Smooth muscle cell of the pulmonary artery (primary cell): ENCODE measurements around the gene IFT74. TPM values are rescaled to one million over a fixed set of nuclear protein-coding genes. Genes with fewer than 3 reads are reported as not detected.

ENCODE experiments used
- total RNA-seq: library from RNA; depleted of rRNA; stranded (reverse); fragments of >200 nt; gene quantifications from 2 replicates; pipeline ENCODE4 v1.2.3, GENCODE V29; 2014

IFT74 gene
- total RNA-seq: 9.4 and 12.1 TPM in 2 replicates

DNA sequence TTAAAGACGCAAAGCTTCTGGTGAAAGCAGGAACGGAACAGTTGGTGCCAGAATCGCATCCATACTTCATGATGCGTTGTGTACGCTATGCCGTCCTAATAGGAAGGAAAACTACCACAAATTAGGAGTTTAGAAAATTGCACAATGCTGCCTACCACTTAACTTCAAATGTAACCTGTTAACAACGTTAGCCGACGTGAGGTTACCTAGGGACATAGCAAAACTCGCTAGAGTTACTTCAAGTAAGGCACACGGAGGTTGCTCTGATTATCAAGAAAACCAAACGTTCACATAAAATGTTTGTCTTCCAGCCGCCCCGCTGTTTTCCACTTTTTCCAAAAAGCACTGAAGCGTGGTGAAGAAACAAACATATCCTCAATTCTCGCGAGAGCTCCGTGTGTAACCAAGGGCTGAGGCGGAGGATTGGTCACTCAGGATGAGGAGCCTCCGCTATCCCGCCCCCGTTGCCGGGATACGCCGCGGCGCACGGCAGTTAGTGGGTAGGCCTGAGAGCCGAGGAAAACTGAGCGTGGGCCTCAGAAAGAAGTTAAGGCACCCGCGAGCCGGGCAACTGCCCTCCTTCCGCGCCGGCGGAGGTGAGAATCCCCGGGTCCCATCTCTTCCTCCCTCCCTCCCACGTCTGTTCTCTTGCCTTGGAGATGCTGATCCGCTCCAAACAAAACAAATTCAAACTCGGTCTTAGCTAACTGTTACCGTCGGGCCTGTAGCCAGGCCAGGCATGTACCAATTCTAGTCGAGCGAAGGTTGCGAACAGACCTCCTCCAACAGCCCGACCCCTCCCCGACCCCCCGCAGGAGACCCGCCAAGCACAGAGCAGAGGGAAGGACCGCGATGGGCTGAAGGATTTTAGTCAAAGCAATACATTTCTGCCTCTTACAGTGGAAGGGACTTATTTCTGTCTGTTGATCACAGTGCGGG lies at the start of gene IFT74:
TSS of gene IFT74 (plus strand) at position 492 of the 939 bp plus-strand sequence. CDS start 5,556 bp downstream, outside the sequence.

DNA sequence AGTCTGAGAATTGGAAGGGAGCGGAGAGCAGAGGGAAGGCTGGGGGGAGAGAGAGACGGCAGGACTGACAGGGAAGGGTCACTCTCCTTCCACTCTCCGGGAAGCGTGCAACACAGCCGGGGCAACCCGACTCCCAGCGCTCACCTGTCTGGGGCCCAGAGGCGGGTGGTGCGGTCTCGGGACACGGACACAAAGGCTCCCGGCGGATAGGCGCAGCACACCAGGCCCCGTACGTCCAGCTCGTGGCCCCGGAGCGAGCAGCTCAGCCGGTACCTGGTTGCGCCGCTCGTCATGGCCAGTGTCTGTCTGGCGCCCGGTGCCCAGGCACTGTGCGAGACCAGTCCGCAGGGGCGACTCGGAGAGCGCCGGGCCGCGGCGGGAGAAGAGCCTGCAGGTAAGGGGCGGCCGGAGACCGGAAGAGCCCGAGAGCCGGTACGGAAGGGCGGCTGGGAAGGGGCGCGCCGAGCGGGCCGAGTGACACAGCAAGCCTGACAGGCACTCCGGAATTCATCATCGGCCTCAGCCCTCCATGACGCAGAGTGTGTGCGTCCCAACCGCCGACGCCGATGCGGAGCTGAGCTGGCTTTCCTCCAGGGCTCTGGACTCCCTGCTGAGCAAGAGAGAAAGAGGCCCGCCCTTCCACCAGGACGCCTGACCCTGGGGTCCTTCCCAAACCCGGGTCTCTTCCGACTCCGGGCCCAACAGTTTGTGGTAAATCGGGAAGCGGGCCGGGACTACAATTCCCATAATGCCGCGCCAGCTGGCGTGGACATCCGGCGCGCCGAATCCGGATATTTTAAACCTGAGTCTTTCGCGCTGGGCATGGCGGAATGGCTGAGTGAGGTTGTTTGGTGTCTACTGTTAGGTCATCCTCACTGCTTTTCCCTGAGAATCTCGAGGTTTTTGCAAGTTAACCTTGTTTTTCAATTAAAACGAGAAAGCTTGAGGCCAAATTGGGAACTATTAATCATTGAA lies 9.2 kb upstream of the IFT74 start, which contains the start of gene PLAA:
TSS of gene PLAA (minus strand) at position 490 of the 975 bp plus-strand sequence. CDS start at position 293, 197 bp downstream.

DNA sequence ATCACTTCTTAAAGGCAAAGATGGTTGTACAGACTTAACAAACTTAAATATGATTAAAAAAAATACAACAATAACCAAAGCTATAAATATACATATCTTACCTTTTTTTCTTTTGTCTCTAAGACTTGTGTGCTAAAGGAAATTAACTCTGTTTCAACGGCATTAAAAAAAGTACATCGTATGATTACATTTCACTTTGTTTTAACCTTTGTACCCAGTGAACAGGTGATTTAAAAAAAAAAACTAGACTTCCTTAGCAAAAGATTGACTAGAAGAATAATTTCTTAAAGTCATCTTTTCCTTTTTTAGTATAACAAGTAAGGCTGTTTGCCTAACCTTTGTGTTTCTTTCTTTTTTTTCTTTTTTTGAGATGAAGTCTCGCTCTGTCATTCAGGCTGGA lies 49.3 kb downstream of the IFT74 start, which contains the start of gene LRRC19:
TSS of gene LRRC19 (minus strand) at position 182 of the 400 bp plus-strand sequence. CDS start 5,978 bp downstream, outside the sequence.

DNA sequence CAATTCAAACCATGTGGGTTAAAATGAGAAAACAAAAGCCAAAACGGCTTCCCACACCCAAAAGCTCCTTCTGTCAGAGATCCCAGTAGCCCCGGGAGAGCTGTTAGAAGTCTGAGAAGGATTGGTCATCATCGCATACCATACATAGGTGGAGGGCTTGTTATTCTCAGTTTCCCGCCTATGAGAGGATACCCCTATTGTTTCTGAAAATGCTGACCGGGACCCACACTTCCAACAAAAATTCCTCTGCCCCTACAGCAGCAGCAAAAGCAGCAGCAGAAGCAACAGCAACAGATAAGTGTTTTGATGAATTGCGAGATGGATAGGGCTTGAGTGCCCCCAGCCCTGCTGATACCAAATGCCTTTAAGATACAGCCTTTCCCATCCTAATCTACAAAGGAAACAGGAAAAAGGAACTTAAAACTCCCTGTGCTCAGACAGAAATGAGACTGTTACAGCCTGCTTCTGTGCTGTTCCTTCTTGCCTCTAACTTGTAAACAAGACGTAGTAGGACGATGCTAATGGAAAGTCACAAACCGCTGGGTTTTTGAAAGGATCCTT lies 152.8 kb downstream of the IFT74 start, which contains the start of gene TEK:
TSS of gene TEK (plus strand) at position 245 of the 561 bp plus-strand sequence. CDS start 366 bp downstream, outside the sequence.

Other genes starting within 250 kb of the IFT74 start
- 16.9 and 17.4 TPM in 2 replicates for gene CAAP1, start 63.6 kb upstream of the IFT74 start, total RNA-seq
- 45.4 and 47.8 TPM in 2 replicates for gene PLAA, start 9.2 kb upstream of the IFT74 start, total RNA-seq
- not detected in 2 replicates for gene LRRC19, start 49.3 kb downstream of the IFT74 start, total RNA-seq
- 3.4 and 15.5 TPM in 2 replicates for gene TEK, start 152.8 kb downstream of the IFT74 start, total RNA-seq